ENCODE results near the gene SPATA20.

SPATA20 gene

GRCh38 chr17:50569592-50569991 lies 22.6 kb downstream of the SPATA20 start:
- Histone ChIP-seq H3K27me3 (replicated peaks) (peaks cover 11% of the 10 kb centered on the region), H3K27ac (no peak overlapping the region), H3K4me3 (ENCODE audit: low read depth, low read length) (no peak overlapping the region), H3K36me3 (replicated peaks) (no peaks in the 10 kb centered on the region)
- in situ Hi-C loops (cut with HindIII; ENCODE audit: low pct_ligation_motif_present, low sequenced_read_pairs), result loop anchor here (25.0 kb wide), 1 partner anchor 118 kb away; no protein-coding TSS in a partner anchor
- DNase-seq, result no peak
- TF ChIP-seq, protein P1, sequence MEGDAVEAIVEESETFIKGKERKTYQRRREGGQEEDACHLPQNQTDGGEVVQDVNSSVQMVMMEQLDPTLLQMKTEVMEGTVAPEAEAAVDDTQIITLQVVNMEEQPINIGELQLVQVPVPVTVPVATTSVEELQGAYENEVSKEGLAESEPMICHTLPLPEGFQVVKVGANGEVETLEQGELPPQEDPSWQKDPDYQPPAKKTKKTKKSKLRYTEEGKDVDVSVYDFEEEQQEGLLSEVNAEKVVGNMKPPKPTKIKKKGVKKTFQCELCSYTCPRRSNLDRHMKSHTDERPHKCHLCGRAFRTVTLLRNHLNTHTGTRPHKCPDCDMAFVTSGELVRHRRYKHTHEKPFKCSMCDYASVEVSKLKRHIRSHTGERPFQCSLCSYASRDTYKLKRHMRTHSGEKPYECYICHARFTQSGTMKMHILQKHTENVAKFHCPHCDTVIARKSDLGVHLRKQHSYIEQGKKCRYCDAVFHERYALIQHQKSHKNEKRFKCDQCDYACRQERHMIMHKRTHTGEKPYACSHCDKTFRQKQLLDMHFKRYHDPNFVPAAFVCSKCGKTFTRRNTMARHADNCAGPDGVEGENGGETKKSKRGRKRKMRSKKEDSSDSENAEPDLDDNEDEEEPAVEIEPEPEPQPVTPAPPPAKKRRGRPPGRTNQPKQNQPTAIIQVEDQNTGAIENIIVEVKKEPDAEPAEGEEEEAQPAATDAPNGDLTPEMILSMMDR (IDR thresholded peaks at IDR 0.05; ENCODE audit: low read depth, low read length, missing control alignments), result no peak

DNA sequence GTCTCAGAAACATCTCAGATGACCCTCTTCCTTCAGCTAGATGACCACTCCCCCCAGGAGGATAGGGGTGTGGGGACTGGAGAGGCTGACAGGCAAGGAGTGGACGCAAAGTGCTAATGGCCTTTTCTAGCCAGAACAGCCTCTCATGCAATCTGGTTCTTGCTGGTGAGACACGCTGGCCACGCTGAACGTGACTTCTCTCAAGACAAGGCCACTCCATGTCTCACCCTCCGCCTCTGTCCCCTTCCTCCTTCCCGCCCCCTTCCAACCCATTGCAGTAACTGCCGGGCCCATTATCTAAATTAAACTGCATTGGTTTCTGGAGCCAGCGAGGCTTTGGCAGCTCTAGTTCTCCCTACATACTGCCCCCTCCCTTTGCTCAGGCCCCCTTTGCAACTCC lies 23.1 kb downstream of the SPATA20 start:
- TF ChIP-seq, protein P1 (IDR thresholded peaks at IDR 0.05; ENCODE audit: low read depth, low read length, missing control alignments), result no peak
- in situ Hi-C loops (cut with HindIII; ENCODE audit: low pct_ligation_motif_present, low sequenced_read_pairs), result loop anchor here (25.0 kb wide), 1 partner anchor 117 kb away; no protein-coding TSS in a partner anchor
- H3K27me3 ChIP-seq (replicated peaks), result peaks cover 10% of the 10 kb centered on the region
- H3K4me3 ChIP-seq (ENCODE audit: low read depth, low read length), result no peak overlapping the region
- no peaks in the 10 kb centered on the region for H3K36me3 ChIP-seq (replicated peaks)
- no peak overlapping the region for H3K27ac ChIP-seq
- no peak for DNase-seq

GRCh38 chr17:50570528-50570927 lies 23.6 kb downstream of the SPATA20 start:
- Histone ChIP-seq H3K4me3 (ENCODE audit: low read depth, low read length) (no peak overlapping the region), H3K36me3 (replicated peaks) (no peaks in the 10 kb centered on the region), H3K27ac (no peak overlapping the region), H3K27me3 (replicated peaks) (peaks cover 10% of the 10 kb centered on the region)
- in situ Hi-C loops (cut with HindIII; ENCODE audit: low pct_ligation_motif_present, low sequenced_read_pairs), result loop anchor here (25.0 kb wide), 1 partner anchor 117 kb away; no protein-coding TSS in a partner anchor
- no peak for DNase-seq
- TF ChIP-seq, protein P1 (IDR thresholded peaks at IDR 0.05; ENCODE audit: low read depth, low read length, missing control alignments), result no peak

DNA sequence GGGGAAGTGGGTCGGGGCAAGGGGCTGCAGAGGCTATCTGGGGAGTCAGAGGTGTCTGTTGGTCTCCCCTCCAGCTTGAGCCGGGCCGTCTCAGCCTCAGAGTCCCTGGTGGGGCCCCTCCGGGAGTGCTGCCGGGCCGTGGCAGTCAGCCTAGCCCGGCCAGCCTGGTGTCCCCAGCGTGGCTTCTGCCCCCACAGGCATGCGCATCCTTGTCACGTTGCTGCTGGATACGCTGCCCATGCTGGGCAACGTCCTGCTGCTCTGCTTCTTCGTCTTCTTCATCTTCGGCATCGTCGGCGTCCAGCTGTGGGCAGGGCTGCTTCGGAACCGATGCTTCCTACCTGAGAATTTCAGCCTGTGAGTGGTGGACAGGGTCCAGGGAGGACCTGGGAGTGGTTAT lies 24.7 kb downstream of the SPATA20 start:
- Histone ChIP-seq H3K27me3 (replicated peaks) (peaks cover 1% of the 10 kb centered on the region), H3K36me3 (replicated peaks) (no peaks in the 10 kb centered on the region), H3K4me3 (ENCODE audit: low read depth, low read length) (no peak overlapping the region), H3K27ac (no peak overlapping the region)
- TF ChIP-seq, protein P1 (IDR thresholded peaks at IDR 0.05; ENCODE audit: low read depth, low read length, missing control alignments), result no peak
- no peak for DNase-seq
- in situ Hi-C loops (cut with HindIII; ENCODE audit: low pct_ligation_motif_present, low sequenced_read_pairs), result loop anchor here (25.0 kb wide), 1 partner anchor 116 kb away; no protein-coding TSS in a partner anchor

- no peak overlapping the region for H3K27ac ChIP-seq
- no peak for DNase-seq
- no peaks in the 10 kb centered on the region for H3K36me3 ChIP-seq (replicated peaks)
- in situ Hi-C loops (cut with HindIII; ENCODE audit: low pct_ligation_motif_present, low sequenced_read_pairs), result loop anchor here (25.0 kb wide), 1 partner anchor 115 kb away; no protein-coding TSS in a partner anchor
- TF ChIP-seq, protein P1 (IDR thresholded peaks at IDR 0.05; ENCODE audit: low read depth, low read length, missing control alignments), result no peak
- H3K27me3 ChIP-seq (replicated peaks), result no peaks in the 10 kb centered on the region
- H3K4me3 ChIP-seq (ENCODE audit: low read depth, low read length), result no peak overlapping the region
Measured at GRCh38 chr17:50572541-50572940, 25.6 kb downstream of the SPATA20 start.

Measured in brain microvascular endothelial cell (primary cell).